H1 (cell line): Measurements from ENCODE around the gene CAPN10. TPM values are rescaled to one million over a fixed set of nuclear protein-coding genes. Genes with fewer than 3 reads are reported as not detected.

Source experiments
- CTCF ChIA-PET: fragments of 300-600 bp; sonication (Branson Sonifier 250); formaldehyde crosslinking; loops from one replicate; lab custom pipeline; 2021; ENCODE audit not compliant: partially characterized antibody; lab: Charles Lee
- POLR2A ChIA-PET: fragments of 300-600 bp; sonication (Branson Sonifier 250); formaldehyde crosslinking; loops from one replicate; lab custom pipeline; 2021; ENCODE audit warnings: inconsistent platforms; ENCODE audit not compliant: partially characterized antibody; lab: Charles Lee
- DNase-seq, 2 experiments: peaks; one replicate each; pipeline versions ENCODE4 v3.0.0 to v3.0.0-alpha.2; 2010 to 2022; ENCODE audit warnings: low spot score in 2 of 2, low read depth in 1 of 2, mixed read lengths in 1 of 2
- FAIRE-seq: peaks from 2 replicates; lab custom pipeline; 2011; peaks lifted over from hg19 to GRCh38; lab: Jason Lieb, UNC
- H2AFZ ChIP-seq: 2 replicates; pipeline ENCODE4 v1.8.1; 2012; ENCODE audit warnings: low read length, inconsistent platforms
- H2AK5ac ChIP-seq: 2 replicates; pipeline ENCODE4 v1.6.1; 2013; ENCODE audit warnings: low read depth, low read length
- H2BK120ac ChIP-seq: replicated peaks from 2 replicates; pipeline ENCODE3; 2013; ENCODE audit warnings: low read depth, low read length, inconsistent platforms
- H2BK12ac ChIP-seq: 2 replicates; pipeline ENCODE4 v1.6.1; 2013; ENCODE audit warnings: low read depth, low read length
- H2BK15ac ChIP-seq: 2 replicates; pipeline ENCODE4 v1.6.1; 2013; ENCODE audit warnings: low read length
- H2BK20ac ChIP-seq: 2 replicates; pipeline ENCODE4 v1.6.1; 2013; ENCODE audit warnings: low read length
- H2BK5ac ChIP-seq: 2 replicates; pipeline ENCODE4 v1.6.1; 2013; ENCODE audit warnings: low read depth, low read length
- H3K14ac ChIP-seq: 2 replicates; pipeline ENCODE4 v1.6.1; 2013; ENCODE audit warnings: inconsistent platforms; ENCODE audit not compliant: insufficient read length
- H3K18ac ChIP-seq: 2 replicates; pipeline ENCODE4 v1.6.1; 2013; ENCODE audit warnings: low read length; ENCODE audit errors: extremely low read depth
- H3K23ac ChIP-seq: 2 replicates; pipeline ENCODE4 v1.6.1; 2013; ENCODE audit warnings: inconsistent platforms; ENCODE audit not compliant: insufficient read length
- H3K23me2 ChIP-seq: 2 replicates; pipeline ENCODE4 v1.6.1; 2013; ENCODE audit warnings: low read depth, low read length
- H3K27ac ChIP-seq: 2 replicates; pipeline ENCODE4 v1.6.1; 2011; ENCODE audit warnings: low read depth, low read length, inconsistent platforms
- H3K27me3 ChIP-seq, 4 experiments: replicated peaks in 1 of 4; 1 replicate in 1 of 4; 2 replicates in 3 of 4; pipeline versions ENCODE4 v1.6.1 to v1.8.1; 2011 to 2013; ENCODE audit warnings: low read length in 3 of 4, mild to moderate bottlenecking in 3 of 4, inconsistent platforms in 2 of 4, mixed read lengths in 2 of 4, moderate library complexity in 1 of 4; ENCODE audit not compliant: control insufficient read depth in 3 of 4, insufficient read depth in 3 of 4; ENCODE audit errors: extremely low read depth in 1 of 4
- H3K36me3 ChIP-seq, 4 experiments: 2 replicates each; pipeline versions ENCODE4 v1.6.1 to v1.8.1; 2011 to 2013; ENCODE audit warnings: mild to moderate bottlenecking in 4 of 4, low read length in 3 of 4, moderate library complexity in 2 of 4, control low read depth in 1 of 4, inconsistent platforms in 1 of 4; ENCODE audit not compliant: insufficient read depth in 4 of 4, control insufficient read depth in 2 of 4
- H3K4ac ChIP-seq: replicated peaks from 2 replicates; pipeline ENCODE3; 2013; ENCODE audit warnings: low read length, low read depth, mixed read lengths, inconsistent platforms; ENCODE audit not compliant: insufficient read length
- H3K4me1 ChIP-seq, 4 experiments: replicated peaks in 1 of 4; 1 replicate in 1 of 4; 2 replicates in 3 of 4; pipeline versions ENCODE4 v1.6.1 to v1.8.1; 2011 to 2013; ENCODE audit warnings: low read length in 3 of 4, inconsistent platforms in 2 of 4, mixed read lengths in 1 of 4; ENCODE audit not compliant: insufficient read depth in 4 of 4, control insufficient read depth in 3 of 4
- H3K4me2 ChIP-seq, 2 experiments: 2 replicates each; pipeline versions ENCODE4 v1.6.1 to v1.8.1; 2011 to 2013; ENCODE audit warnings: low read depth in 2 of 2, low read length in 2 of 2, control low read depth in 1 of 2, inconsistent platforms in 1 of 2, mild to moderate bottlenecking in 1 of 2; ENCODE audit not compliant: insufficient read depth in 1 of 2
- H3K4me3 ChIP-seq, 4 experiments: fragments of 200-600, 300-600 bp in 1 of 4; sonication (generic), shearing (Covaris generic), sonication (Bioruptor Twin) in 1 of 4; 2 replicates each; pipeline versions ENCODE4 v1.5.1 to v1.8.1; 2011 to 2016; ENCODE audit warnings: low read length in 4 of 4, low read depth in 3 of 4, control low read depth in 2 of 4, inconsistent platforms in 2 of 4, mild to moderate bottlenecking in 2 of 4, mixed read lengths in 1 of 4, moderate library complexity in 1 of 4; ENCODE audit not compliant: insufficient read depth in 2 of 4; ENCODE audit errors: extremely low read depth in 1 of 4
- H3K56ac ChIP-seq: replicated peaks from 2 replicates; pipeline ENCODE3; 2013; ENCODE audit warnings: low read depth, mild to moderate bottlenecking, mixed read lengths, low read length, inconsistent platforms; ENCODE audit not compliant: insufficient read length
- H3K79me1 ChIP-seq: 2 replicates; pipeline ENCODE4 v1.6.1; 2013; ENCODE audit warnings: low read depth, low read length, control low read depth
- H3K79me2 ChIP-seq, 2 experiments: 2 replicates each; pipeline versions ENCODE4 v1.6.1 to v1.8.1; 2012 to 2013; ENCODE audit warnings: low read length in 2 of 2, mild to moderate bottlenecking in 2 of 2, inconsistent platforms in 1 of 2; ENCODE audit not compliant: insufficient read depth in 2 of 2, control insufficient read depth in 1 of 2
- H3K9ac ChIP-seq, 4 experiments: replicated peaks in 1 of 4; 1 replicate in 1 of 4; 2 replicates in 3 of 4; pipeline versions ENCODE4 v1.6.1 to v1.8.1; 2011 to 2013; ENCODE audit warnings: low read depth in 3 of 4, low read length in 3 of 4, control low read depth in 2 of 4, mild to moderate bottlenecking in 2 of 4, moderate library complexity in 2 of 4, inconsistent platforms in 1 of 4; ENCODE audit errors: extremely low read depth in 1 of 4
- H3K9me3 ChIP-seq, 2 experiments: 2 replicates each; pipeline versions ENCODE4 v1.6.1 to v1.8.1; 2012 to 2013; ENCODE audit warnings: mild to moderate bottlenecking in 2 of 2, moderate library complexity in 2 of 2, control low read depth in 1 of 2, inconsistent platforms in 1 of 2, low read depth in 1 of 2, low read length in 1 of 2, mixed read lengths in 1 of 2; ENCODE audit not compliant: insufficient read depth in 2 of 2
- H4K20me1 ChIP-seq, 2 experiments: replicated peaks in 1 of 2; 2 replicates each; pipeline versions ENCODE3 to v1.8.1; 2011 to 2013; ENCODE audit warnings: inconsistent platforms in 2 of 2, low read length in 2 of 2, mild to moderate bottlenecking in 1 of 2; ENCODE audit not compliant: insufficient read depth in 2 of 2, control insufficient read depth in 1 of 2
- H4K5ac ChIP-seq: 2 replicates; pipeline ENCODE4 v1.6.1; 2013; ENCODE audit warnings: low read length, low read depth, mixed read lengths, inconsistent platforms; ENCODE audit not compliant: insufficient read length
- H4K8ac ChIP-seq: 2 replicates; pipeline ENCODE4 v1.8.0; 2013; ENCODE audit warnings: mild to moderate bottlenecking, moderate library complexity, low read length, inconsistent platforms; ENCODE audit not compliant: insufficient read depth; ENCODE audit errors: extremely low read depth
- H4K91ac ChIP-seq: replicated peaks from 2 replicates; pipeline ENCODE3; 2013; ENCODE audit warnings: low read length, mixed read lengths, inconsistent platforms; ENCODE audit not compliant: insufficient read length
- EP300 ChIP-seq, 2 experiments: IDR thresholded peaks; 1 replicate in 1 of 2; 2 replicates in 1 of 2; pipeline ENCODE4 v1.6.1; 2011 to 2012; ENCODE audit warnings: low read depth in 2 of 2, low read length in 2 of 2, mild to moderate bottlenecking in 2 of 2, borderline replicate concordance in 1 of 2, inconsistent platforms in 1 of 2, moderate library complexity in 1 of 2
- KDM1A ChIP-seq: fragments of 200-600, 300-600 bp; sonication (generic); IDR thresholded peaks from 2 replicates; pipeline ENCODE4 v1.7.1; 2016; ENCODE audit warnings: mild to moderate bottlenecking, low read length, borderline replicate concordance
- WGBS, 2 experiments: shearing (Covaris generic) in 1 of 2; methylation state at CpG; one replicate each; pipeline versions ENCODE4 v1.1.6 to v1.1.7; 2013 to 2015; ENCODE audit warnings: low lambda C conversion rate in 2 of 2, mixed read lengths in 2 of 2, inconsistent platforms in 1 of 2, low coverage in 1 of 2, missing lambda C conversion rate in 1 of 2; ENCODE audit not compliant: insufficient replicate concordance in 2 of 2, insufficient coverage in 1 of 2, insufficient read length in 1 of 2; ENCODE audit errors: extremely low coverage in 1 of 2, missing lambda C conversion rate in 1 of 2; 5-methylcytosine and 5-hydroxymethylcytosine counted together
- polyA plus RNA-seq, 7 experiments: library from polyadenylated mRNA; depleted of rRNA in 3 of 7; stranded (reverse) in 5 of 7; unstranded in 2 of 7; fragments of >200 nt in 5 of 7; fragments of 200-250 nt in 2 of 7; gene quantifications; 1 replicate in 5 of 7; 2 replicates in 1 of 7; 4 replicates in 1 of 7; pipeline versions ENCODE4 v1.2.1 to v1.2.3, GENCODE V29; 2011 to 2013; ENCODE audit warnings: missing spikeins in 2 of 7, mixed read lengths in 2 of 7
- total RNA-seq: library from RNA; stranded (reverse); fragmentation: NEBNext Ultra II Directional; extraction: Animal tissue kit (Norgen Biotek cat#: 25700); gene quantifications from 2 replicates; pipeline ENCODE4 v1.2.1, GENCODE V29; 2021

Gene CAPN10
- total and polyA plus RNA-seq, 2 of the 8 experiments (the other 6 are each of a cell fraction or from before 2014, with no cell fraction given): 30.7 to 39.8 TPM

- no peak overlapping the region for H2BK120ac ChIP-seq
- no peak for DNase-seq
- H3K36me3 ChIP-seq: no peaks in the 10 kb centered on the region
- no peak overlapping the region for H3K23ac ChIP-seq
- no peak overlapping the region for H2BK20ac ChIP-seq
- H3K9ac ChIP-seq: no peak overlapping the region
- ChIA-PET POLR2A (no interaction called here), CTCF (interaction anchor here (1.2 kb wide), 1 partner anchor 74 kb away, joined by 3 read pairs; no protein-coding TSS in a partner anchor)
- no peak for FAIRE-seq
- no peaks in the 10 kb centered on the region; a peak in 1 of 7 replicates for H3K27me3 ChIP-seq
- H4K5ac ChIP-seq: no peak overlapping the region
- H2AK5ac ChIP-seq: no peak overlapping the region
- H3K4me3 ChIP-seq: no peak overlapping the region
- no peak overlapping the region for H3K18ac ChIP-seq
- no peak overlapping the region for H3K56ac ChIP-seq
- no peak overlapping the region for H3K4ac ChIP-seq
- H4K91ac ChIP-seq: no peak overlapping the region
- WGBS, 2 experiments: 82% methylated on average over 18 of the region's 18 CpGs; no CpG with 5 or more reads in 1 of the 2 experiments
- no peaks in the 10 kb centered on the region for H4K20me1 ChIP-seq
- no peaks in the 10 kb centered on the region for H3K79me1 ChIP-seq
- H2AFZ ChIP-seq: no peak overlapping the region
- no peaks in the 10 kb centered on the region for H3K79me2 ChIP-seq
- H2BK12ac ChIP-seq: no peak overlapping the region
- no peak overlapping the region for H3K27ac ChIP-seq
- H3K23me2 ChIP-seq: no peaks in the 10 kb centered on the region
- H2BK5ac ChIP-seq: no peak overlapping the region
- no peaks in the 10 kb centered on the region; a peak in 1 of 7 replicates for H3K4me1 ChIP-seq
- no peak overlapping the region for H2BK15ac ChIP-seq
- H3K4me2 ChIP-seq: no peak overlapping the region
- no peak overlapping the region for H3K14ac ChIP-seq
- no peak overlapping the region for H4K8ac ChIP-seq
- no peak for TF ChIP-seq KDM1A
- no peak for TF ChIP-seq EP300 (IDR thresholded peaks at IDR 0.05; ENCODE audit: borderline replicate concordance in 1 of 2, low read depth in 2 of 2, low read length in 2 of 2)
- peaks cover 12 to 30% of the 10 kb centered on the region in 2 experiments for H3K9me3 ChIP-seq
Measured at GRCh38 chr2:240639566-240639965, 53.0 kb downstream of the CAPN10 start.
